Ectodermal cell (in vitro differentiated cells): ENCODE data around the gene TCP11L2.
"Not testable (repeated sequence)": the region's sequence is repeated elsewhere in the genome, so short reads cannot be mapped to it uniquely, and the experiment has no call there.

Experiments used
- H3K27ac ChIP-seq: 2 replicates; pipeline ENCODE4 v1.7.0; 2013; ENCODE audit warnings: mild to moderate bottlenecking, low read depth, low read length; ENCODE audit not compliant: insufficient read depth, poor library complexity, severe bottlenecking
- H3K27me3 ChIP-seq: 2 replicates; pipeline ENCODE4 v1.7.0; 2013; ENCODE audit warnings: mild to moderate bottlenecking, low read length; ENCODE audit not compliant: insufficient read depth, control insufficient read depth, poor library complexity, severe bottlenecking
- H3K36me3 ChIP-seq: one replicate; pipeline ENCODE4 v1.7.0; 2013; ENCODE audit warnings: low read length; ENCODE audit not compliant: control insufficient read depth, insufficient read depth
- H3K4me1 ChIP-seq: one replicate; pipeline ENCODE4 v1.7.0; 2013; ENCODE audit warnings: low read length; ENCODE audit not compliant: control insufficient read depth, insufficient read depth
- H3K4me3 ChIP-seq: 2 replicates; pipeline ENCODE4 v1.7.0; 2013; ENCODE audit warnings: low read depth, low read length, control low read depth; ENCODE audit not compliant: insufficient read depth
- H3K9me3 ChIP-seq: 2 replicates; pipeline ENCODE4 v1.7.0; 2013; ENCODE audit warnings: mild to moderate bottlenecking, low read length, moderate library complexity; ENCODE audit not compliant: control insufficient read depth
- WGBS, 2 experiments: methylation state at CpG; one replicate each; pipeline ENCODE4 v1.1.7; 2013; ENCODE audit warnings: missing lambda C conversion rate in 2 of 2; 5-methylcytosine and 5-hydroxymethylcytosine counted together

TCP11L2 gene

DNA sequence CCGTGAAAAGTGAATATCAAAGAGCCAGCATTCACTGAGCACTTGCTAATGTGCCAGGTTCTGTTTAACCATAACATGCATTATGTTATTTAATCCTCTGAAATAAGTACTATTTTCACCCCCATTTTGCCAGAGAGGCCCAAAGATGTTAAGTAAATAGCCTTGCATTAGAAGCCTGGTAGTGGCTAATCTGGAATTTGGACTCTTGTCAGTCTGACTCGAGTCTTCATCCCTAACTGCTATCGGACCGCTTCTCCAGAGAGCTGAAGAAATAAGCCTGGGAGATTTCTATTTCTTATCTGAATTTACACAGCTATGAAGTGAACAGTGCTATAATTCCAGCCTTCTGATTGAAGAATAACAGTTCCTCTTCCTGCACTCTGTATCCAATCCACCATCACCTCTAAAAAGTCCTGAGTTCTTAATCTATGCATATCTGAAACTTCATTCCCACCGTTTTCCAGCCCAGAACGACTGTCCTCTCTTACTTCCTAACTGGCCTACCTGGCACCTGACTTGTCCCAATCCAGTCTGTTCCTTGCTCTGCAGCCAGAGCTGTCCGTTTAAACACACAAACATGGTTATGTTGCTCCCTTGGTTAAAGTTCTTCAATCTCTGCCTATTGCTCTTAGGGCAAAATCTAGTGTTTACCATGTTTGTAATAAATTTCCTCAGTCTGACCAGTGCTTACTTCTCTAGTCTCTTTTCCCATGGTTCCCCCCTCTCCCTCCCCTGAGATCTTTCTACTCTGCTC lies 57.3 kb downstream of the TCP11L2 start:
- no peaks in the 10 kb centered on the region for H3K4me1 ChIP-seq
- H3K36me3 ChIP-seq, result no peaks in the 10 kb centered on the region
- 86% methylated on average over 7 of the region's 7 CpGs for WGBS, 2 experiments
- H3K4me3 ChIP-seq, result no peak overlapping the region
- H3K27me3 ChIP-seq, result no peaks in the 10 kb centered on the region
- no peak overlapping the region for H3K27ac ChIP-seq
- no peaks in the 10 kb centered on the region for H3K9me3 ChIP-seq

DNA sequence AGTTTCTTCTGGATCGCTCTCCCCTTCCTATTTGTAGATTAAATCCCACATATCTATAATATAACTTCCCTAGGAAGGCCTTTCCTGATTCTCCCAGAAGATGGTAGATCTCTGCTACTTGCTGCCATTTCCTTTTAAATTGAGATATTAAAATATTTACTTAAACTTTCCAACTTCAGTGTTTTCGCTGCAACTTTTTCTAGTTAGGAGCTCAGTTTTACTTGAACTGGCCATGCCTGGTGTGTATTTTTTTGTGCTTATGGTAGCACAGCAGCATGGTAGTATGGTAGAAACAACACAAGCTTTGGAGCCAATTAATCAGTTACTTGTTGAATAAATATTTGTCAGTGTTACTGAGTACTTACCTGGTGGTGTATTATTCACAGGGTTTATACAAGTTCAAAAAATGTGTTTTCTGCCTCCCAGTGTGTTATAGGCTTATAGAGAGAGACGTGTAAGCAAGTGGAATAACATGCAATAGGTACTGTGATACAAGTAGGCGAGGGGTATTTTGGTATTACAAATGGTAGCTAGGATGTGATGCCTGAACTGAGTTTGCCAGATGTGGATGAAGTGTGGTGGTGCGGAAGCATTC lies 58.0 kb downstream of the TCP11L2 start:
- no peak overlapping the region for H3K27ac ChIP-seq
- no peaks in the 10 kb centered on the region for H3K4me1 ChIP-seq
- H3K27me3 ChIP-seq, result no peaks in the 10 kb centered on the region
- no peaks in the 10 kb centered on the region for H3K9me3 ChIP-seq
- no peak overlapping the region for H3K4me3 ChIP-seq
- WGBS, 2 experiments, result 93% methylated on average over 5 of the region's 5 CpGs
- no peaks in the 10 kb centered on the region for H3K36me3 ChIP-seq

DNA sequence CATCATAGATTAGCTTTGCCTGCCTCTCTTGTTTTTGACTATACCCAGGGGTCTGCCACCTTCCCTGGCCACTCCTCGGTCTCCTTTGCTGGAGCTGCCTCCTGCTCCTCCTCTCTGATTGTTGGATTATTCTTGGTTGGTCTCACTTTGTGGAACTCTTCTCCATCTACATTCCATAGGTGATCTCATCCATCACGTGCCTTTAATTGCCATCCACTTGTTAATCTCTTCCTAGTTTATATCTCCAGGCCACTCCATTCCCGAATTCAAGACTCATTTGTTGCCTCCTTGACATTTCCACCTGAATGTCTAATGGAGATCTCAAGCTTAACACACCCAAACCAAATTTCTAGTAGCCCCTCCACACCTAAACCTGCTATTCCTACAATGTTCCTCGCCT lies 60.4 kb downstream of the TCP11L2 start:
- Histone ChIP-seq H3K4me1 (no peaks in the 10 kb centered on the region), H3K9me3 (no peaks in the 10 kb centered on the region), H3K27me3 (no peaks in the 10 kb centered on the region), H3K36me3 (no peaks in the 10 kb centered on the region), H3K4me3 (no peak overlapping the region), H3K27ac (no peak overlapping the region)
- 93% methylated on average over 4 of the region's 4 CpGs for WGBS, 2 experiments

DNA sequence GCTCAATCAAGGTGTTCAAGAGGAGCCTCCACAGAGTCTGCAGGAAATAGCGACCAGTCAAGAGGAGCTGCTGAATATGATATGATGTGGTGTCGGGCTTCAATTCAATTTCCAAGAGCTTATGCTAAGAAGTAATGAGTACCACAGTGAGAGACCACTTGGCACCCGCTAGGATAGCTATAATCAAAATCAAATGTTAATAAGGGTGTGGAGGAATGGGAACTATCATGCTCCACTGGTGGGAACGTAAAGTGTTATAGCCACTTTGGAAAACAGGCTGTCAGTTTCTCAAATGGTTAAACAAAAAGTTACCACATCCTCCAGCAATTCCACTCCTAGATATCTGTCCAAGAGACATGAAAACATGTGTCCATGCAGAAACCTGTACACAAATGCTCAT lies 61.7 kb downstream of the TCP11L2 start:
- Histone ChIP-seq H3K4me1 (no peaks in the 10 kb centered on the region), H3K4me3 (no peak overlapping the region), H3K27me3 (no peaks in the 10 kb centered on the region), H3K36me3 (peaks cover 2% of the 10 kb centered on the region), H3K9me3 (no peaks in the 10 kb centered on the region), H3K27ac (no peak overlapping the region)
- WGBS, 2 experiments, result 98% methylated on average over 4 of the region's 4 CpGs

DNA sequence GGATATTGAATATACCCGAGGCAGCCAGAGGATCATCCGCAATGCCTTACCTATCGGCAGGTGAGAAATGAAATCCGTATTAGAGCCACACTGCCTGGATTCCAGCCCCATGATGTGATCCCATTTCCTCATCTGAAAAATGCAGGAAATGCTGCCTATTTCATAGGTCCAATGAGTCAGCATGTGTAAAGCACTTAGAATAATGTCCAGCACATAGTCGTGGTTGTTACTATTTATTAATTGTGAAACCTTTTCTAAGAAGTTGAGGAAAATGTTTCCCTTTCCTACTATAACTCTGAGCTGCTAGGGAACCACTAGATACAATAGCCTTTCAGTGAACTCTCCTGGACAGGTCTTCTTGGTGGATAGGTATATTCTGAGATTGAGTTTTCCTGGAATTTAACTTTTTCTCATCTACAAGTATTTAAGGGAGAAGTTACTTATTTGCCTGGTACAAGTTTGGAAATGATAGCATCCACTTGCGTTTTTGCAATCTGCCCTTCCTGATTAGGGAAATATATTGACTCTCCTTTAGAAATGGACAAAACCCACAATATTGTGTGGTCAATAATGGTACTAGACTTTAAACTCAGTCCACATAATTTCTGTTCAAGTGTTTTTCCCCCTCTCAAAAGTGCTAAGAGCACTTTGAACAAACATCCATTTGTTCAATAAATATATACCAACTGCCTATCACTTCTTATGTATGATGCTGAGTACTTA lies 67.3 kb downstream of the TCP11L2 start:
- WGBS, 2 experiments, result 90 to 94% methylated on average over 6 of the region's 6 CpGs
- Histone ChIP-seq H3K27ac (no peak overlapping the region), H3K36me3 (peaks cover 20% of the 10 kb centered on the region), H3K4me1 (no peaks in the 10 kb centered on the region), H3K27me3 (no peaks in the 10 kb centered on the region), H3K4me3 (no peak overlapping the region), H3K9me3 (no peaks in the 10 kb centered on the region)

DNA sequence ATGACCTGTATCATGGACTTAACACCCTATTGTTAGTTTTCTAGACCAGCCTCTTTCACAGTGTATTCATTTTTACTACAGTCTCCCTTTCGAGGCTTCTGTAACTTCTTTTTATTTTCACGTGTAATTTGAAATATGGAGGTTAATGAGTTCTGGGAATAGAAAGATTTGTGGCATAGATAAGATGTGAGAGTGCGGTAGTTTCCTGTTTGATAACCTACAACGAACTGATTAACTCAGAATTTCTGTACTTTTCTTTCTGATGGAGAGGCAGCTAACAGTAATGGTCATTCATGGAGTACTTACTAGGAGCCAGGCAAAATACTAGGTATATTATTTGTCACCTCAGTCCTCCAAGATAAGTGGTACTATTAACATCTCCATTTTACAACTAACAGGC lies 76.3 kb downstream of the TCP11L2 start:
- Histone ChIP-seq H3K4me3 (no peak overlapping the region), H3K27me3 (no peaks in the 10 kb centered on the region), H3K4me1 (no peaks in the 10 kb centered on the region), H3K9me3 (no peaks in the 10 kb centered on the region), H3K36me3 (peaks cover 14% of the 10 kb centered on the region), H3K27ac (no peak overlapping the region)
- WGBS, 2 experiments, result 93 to 95% methylated on average over 4 of the region's 4 CpGs

DNA sequence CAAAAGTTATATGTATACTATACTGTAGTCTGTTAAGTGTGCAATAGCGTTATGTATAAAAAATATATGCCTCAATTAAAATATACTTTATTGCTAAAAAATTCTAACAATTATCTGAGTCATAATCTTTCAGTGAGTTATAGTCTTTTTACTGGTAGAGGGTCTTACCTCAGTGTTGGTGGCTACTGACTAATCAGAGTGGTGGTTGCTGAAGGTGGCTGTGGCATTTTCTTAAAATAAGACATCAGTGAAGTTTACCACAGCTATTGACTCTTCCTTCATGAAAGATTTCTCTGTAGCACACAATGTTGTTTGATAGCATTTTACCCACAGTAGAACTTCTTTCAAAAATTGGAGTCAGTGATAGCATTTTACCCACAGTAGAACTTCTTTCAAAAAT lies 78.4 kb downstream of the TCP11L2 start:
- Histone ChIP-seq H3K4me3 (no peak overlapping the region), H3K27me3 (no peaks in the 10 kb centered on the region), H3K9me3 (no peaks in the 10 kb centered on the region), H3K4me1 (no peaks in the 10 kb centered on the region), H3K27ac (no peak overlapping the region), H3K36me3 (peaks cover 14% of the 10 kb centered on the region)
- WGBS, 2 experiments, result no CpG with 5 or more reads among the region's 1 CpG

DNA sequence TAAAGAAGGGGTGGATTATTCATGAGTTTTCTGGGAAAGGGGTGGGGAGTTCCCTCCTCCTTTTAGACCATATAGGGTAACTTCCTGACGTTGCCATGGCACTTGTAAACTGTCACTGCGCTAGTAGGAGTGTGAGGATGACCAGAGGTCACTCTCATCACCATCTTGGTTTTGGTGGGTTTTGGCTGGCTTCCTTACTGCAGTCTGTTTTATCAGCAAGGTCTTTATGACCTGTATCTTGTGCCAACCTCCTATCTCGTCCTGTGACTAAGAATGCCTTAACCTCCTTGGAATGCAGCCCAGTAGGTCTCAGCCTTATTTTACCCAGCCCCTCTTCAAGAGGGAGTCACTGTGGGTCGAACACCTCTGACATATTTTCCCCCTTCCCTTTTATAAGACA lies 79.3 kb downstream of the TCP11L2 start:
- not testable (repeated sequence) for H3K27me3 ChIP-seq, H3K4me1 ChIP-seq, H3K27ac ChIP-seq, H3K9me3 ChIP-seq, H3K4me3 ChIP-seq
- peaks cover 14% of the 10 kb centered on the region for H3K36me3 ChIP-seq
- 94 to 99% methylated on average over 4 of the region's 4 CpGs for WGBS, 2 experiments

DNA sequence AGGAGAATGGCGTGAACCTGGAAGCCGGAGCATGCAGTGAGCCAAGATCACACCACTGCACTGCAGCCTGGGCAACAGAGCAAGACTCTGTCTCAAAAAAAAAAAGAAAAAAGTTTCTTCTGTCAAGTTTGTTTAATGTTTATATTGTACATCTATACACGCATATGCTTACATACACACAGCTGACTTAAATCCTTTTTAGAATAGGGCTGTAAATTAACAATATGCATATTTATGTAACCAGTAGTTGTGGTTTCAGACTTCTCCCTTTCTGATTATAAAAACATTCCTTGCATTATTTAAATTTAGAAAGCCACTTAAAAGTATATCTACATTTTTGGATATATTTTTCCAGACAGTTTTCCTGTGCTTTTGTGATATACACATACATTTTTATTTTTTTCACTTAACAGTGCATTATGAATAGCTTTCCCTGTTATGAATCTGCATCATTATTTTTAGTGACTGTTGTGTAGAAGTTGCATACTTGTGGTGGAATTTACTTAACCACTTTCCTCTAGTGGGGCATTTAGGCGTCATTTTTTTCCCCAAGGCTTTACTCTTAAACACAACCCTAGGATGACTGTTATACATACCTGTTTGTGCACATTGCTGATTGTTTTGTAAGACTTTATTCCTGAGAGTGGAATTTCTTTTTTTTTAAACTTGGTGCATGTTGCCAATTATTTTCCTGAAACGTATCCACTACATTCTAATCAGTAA lies 84.4 kb downstream of the TCP11L2 start:
- H3K27ac ChIP-seq, result no peak overlapping the region
- H3K27me3 ChIP-seq, result no peaks in the 10 kb centered on the region
- H3K36me3 ChIP-seq, result peaks cover 6% of the 10 kb centered on the region
- H3K9me3 ChIP-seq, result no peaks in the 10 kb centered on the region
- H3K4me1 ChIP-seq, result no peaks in the 10 kb centered on the region
- H3K4me3 ChIP-seq, result no peak overlapping the region
- 94 to 97% methylated on average over 2 to 3 of the region's 5 CpGs for WGBS, 2 experiments

DNA sequence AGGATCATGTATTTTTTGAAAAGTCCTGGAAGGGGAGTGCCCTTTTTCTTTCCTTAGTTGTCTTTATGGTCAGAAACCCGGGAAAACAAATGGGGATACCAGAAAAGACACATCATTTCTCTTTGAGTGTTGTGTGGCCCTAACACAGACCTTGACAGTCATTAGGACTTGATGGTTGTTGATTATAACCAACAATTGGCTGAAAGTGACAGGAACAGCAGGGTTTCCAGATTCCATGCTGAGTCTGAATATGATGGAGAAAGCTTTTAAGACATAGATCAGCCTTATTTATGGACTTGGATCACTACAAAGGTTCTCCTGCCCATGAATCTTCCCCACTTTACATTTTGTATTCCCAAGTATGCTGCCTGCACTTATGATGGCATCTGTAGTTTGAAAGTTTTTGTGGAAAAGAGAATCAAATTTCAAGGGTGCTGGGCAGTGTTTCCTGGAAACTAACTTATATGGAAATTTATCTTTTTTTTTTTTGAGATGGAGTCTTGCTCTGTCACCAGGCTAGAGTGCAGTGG lies 85.4 kb downstream of the TCP11L2 start:
- whole genome bisulfite sequencing, 2 experiments, result 68 to 71% methylated on average over 1 of the region's 1 CpG
- Histone ChIP-seq H3K27ac (no peak overlapping the region), H3K4me3 (no peak overlapping the region), H3K4me1 (no peaks in the 10 kb centered on the region), H3K9me3 (no peaks in the 10 kb centered on the region), H3K36me3 (no peaks in the 10 kb centered on the region), H3K27me3 (no peaks in the 10 kb centered on the region)
